HG03103 (cell line): ENCODE measurements around the gene SPAST.
"Not testable (repeated sequence)": the region's sequence is repeated elsewhere in the genome, so short reads cannot be mapped to it uniquely, and the experiment has no call there.

Experiments
- ATAC-seq: cut with Tn5 transposase; IDR thresholded peaks from one replicate; pipeline ENCODE4 v1.9.1; 2021; ENCODE audit warnings: low read depth; ENCODE audit not compliant: unreplicated experiment

SPAST gene, protein sequence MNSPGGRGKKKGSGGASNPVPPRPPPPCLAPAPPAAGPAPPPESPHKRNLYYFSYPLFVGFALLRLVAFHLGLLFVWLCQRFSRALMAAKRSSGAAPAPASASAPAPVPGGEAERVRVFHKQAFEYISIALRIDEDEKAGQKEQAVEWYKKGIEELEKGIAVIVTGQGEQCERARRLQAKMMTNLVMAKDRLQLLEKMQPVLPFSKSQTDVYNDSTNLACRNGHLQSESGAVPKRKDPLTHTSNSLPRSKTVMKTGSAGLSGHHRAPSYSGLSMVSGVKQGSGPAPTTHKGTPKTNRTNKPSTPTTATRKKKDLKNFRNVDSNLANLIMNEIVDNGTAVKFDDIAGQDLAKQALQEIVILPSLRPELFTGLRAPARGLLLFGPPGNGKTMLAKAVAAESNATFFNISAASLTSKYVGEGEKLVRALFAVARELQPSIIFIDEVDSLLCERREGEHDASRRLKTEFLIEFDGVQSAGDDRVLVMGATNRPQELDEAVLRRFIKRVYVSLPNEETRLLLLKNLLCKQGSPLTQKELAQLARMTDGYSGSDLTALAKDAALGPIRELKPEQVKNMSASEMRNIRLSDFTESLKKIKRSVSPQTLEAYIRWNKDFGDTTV

DNA sequence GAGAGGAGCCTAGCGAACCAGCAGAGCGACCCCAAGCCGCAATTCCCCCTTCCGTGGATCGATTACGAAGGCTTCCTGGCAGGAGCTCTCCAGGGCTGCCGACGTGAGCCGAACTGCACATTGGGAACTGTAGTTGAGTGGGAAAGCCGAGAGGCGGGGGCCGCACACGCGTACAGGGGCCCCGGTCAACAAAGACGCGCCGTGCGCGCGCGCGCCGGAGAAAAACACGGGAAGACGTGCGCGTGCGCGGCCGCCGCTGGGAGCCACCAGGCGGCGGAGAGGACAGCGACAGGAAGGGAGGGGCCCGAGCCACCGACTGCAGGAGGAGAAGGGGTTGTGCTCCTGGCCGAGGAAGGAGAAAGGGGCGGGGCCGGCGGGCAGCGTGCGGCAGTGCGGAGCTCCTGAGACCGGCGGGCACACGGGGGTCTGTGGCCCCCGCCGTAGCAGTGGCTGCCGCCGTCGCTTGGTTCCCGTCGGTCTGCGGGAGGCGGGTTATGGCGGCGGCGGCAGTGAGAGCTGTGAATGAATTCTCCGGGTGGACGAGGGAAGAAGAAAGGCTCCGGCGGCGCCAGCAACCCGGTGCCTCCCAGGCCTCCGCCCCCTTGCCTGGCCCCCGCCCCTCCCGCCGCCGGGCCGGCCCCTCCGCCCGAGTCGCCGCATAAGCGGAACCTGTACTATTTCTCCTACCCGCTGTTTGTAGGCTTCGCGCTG lies at the start of gene SPAST:
Gene SPAST (plus strand): TSS at position 247 of the 711 bp plus-strand sequence. CDS start 276 bp downstream, at position 523.
- peak; percentile 92 for ATAC-seq

DNA sequence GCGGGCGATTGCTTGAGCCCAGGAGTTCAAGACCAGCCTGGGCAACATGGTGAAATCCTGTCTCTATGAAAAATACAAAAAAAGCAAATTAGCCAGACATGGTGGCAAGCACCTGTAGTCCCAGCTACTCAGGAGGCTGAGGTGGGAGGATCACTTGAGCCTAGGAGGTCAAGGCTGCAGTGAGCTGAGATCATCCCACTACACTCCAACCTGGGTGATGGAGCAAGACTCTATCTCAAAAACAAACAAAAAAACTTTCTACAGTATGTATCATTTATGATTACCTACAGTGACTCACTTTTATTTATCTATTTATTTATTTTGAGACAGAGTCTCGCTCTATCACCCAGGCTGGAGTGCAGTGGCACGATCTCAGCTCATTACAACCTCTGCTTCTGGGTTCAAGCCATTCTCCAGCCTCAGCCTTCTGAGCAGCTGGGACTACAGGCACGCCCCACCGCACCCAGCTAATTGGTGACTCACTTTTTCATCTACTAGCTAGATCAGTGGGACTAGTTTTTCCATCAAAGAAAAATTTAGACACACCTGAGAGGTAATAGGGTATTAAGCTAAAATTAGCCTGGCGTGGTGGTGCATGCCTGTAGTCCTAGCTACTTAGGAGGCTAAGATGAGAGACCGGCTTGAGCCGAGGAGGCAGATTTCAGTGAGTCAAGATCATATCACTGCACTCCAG lies 44.4 kb upstream of the SPAST start:
- not testable (repeated sequence) for ATAC-seq

DNA sequence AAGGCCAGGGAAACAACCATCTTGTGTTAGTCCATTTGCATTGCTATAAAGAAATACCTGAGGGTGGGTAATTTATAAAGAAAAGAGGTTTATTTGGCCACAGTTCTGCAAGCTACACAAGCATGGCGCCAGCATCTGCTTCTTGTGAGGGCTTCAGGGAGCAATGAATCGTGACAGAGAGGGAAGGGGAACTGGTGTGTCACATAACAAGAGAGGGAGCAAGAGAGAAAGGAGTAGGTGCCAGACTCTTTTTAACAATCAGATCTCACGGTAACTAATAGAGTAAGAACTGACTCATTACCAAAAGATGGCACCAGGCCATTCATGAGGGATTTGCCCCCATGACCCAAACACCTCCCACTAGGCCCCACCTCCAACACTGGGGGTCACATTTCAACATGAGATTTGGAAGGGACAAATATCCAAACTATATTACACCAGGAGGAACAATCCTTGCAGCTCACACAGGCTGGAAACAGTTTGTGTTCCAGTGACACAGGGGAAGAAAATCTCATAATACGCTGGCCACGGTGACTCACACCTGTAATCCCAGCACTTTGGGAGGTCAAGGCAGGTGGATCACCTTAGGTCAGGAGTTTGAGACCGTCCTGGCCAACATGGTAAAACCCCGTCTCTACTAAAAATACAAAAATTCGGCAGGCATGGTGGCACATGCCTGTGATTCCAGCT lies 29.0 kb upstream of the SPAST start:
- not testable (repeated sequence) for ATAC-seq

DNA sequence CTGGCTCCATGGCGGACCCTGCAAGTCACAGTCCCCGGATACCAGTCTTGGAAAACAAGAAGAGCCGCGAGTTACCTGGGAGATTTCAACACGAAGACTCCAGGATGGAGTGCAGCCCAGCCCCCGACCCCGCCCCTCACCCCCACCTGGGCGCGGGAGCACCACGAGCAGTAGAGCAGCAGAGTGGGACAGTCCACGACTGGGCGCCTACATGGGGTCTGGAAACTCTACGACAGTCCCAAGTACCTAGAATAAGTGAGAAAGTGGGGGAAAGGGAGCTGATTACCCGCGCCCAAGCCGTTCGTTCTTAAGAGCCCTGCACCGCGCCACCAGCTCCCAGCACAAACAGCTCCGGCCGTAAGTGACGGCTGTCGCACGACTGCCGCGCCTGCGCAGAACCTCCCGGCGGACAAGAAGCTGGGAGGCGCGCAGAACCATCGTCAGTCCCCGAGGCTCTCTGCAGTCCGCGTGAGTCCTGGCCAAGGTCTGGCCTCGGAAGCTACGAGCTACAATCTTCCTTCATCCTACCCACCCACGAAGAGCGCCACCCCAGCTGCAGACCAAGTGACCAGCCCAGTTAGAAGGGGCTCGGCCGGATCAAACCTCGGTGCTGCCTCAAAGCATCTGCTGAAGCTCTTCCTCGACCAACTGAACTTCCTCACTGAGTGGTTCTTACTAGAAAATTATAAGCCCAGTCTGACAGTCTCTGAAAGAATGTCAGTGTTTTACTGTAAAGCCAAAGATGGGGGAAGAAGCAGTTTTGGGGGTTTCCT lies 23.7 kb upstream of the SPAST start, which contains the start of gene DPY30:
Gene DPY30 (minus strand): TSS at position 359 of the 773 bp plus-strand sequence. CDS start 349 bp downstream, at position 10.
- ATAC-seq, result peak; percentile 84

DNA sequence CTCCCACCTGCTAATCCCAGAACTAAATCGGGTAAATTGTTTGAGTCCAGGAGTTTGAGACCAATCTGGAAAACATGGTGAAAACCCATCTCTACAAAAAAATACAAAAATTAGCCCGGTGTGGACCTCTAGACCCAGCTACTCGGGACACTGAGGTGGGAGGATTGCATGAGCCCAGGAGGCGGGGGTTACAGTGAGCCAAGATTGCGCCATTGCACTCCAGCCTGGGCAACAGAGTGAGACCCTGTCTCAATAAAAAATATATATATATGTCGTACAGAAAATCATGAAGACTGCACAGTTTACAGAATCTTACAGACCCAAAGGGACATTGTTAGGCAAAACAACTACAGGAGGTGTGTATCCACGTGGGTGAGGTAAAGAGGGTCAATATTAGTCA lies 19.8 kb upstream of the SPAST start:
- no peak for ATAC-seq

DNA sequence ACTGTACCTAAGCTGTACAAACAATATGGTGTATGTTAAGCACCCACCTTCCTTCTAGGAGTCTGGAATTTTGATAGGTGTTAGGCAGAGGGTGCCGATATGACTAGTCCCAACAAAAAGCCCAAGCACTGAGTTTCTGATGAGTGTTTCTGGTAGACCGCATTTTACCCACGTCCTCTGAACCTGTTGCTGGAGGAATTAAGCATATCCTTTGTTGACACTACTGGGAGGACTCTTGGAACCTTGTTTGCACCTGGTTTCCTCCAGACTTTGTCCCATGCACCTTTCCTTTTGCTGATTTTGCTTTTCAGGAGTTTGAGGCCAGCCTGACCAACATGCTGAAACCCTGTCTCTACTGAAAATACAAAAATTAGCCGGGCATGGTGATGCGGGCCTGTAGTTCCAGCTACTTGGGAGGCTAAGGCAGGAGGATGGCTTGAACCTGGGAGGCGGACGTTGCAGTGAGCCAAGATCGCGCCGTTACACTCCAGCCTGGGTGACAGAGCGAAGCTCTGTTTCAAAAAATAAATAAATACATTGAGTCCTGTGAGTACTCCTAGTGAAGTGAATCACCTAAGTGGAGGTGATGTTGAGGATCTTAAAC lies 11.4 kb upstream of the SPAST start:
- no peak for ATAC-seq

DNA sequence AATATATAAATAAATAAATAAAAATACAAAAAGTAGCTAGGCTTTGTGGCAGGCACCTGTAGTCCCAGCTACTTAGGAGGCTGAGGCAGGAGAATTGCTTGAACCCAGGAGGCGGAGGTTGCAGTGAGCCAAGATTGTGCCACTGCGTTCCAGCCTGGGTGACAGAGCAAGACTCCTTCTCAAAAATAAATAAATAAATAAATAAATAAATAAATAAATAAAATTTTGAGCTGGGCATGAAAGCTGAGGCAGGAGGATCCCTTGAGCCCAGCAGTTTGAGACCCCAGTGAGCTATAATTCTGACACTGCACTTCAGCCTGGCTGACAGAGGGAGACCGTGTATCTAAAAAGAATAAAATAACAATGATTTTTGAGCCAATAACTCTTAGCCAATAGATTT lies 8.8 kb upstream of the SPAST start:
- not testable (repeated sequence) for ATAC-seq

DNA sequence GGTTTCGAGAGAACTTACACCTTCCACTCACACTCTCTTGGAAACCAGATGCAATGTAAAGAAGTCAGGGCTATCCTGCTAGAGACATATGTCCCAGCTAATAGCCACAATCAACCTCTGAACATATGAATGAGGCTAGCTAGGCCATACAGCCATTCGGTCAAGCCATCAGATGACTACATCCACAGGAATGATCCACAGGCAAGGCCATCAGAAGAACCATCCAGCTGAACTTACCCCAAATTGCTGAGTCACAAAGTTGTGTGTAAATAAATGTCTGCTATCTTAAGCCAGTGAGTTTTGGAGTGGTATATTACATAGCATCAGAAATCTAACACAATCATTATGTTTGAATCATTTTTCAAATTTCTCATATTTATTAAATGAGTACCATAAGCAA lies 5.2 kb upstream of the SPAST start:
- ATAC-seq, result no peak

DNA sequence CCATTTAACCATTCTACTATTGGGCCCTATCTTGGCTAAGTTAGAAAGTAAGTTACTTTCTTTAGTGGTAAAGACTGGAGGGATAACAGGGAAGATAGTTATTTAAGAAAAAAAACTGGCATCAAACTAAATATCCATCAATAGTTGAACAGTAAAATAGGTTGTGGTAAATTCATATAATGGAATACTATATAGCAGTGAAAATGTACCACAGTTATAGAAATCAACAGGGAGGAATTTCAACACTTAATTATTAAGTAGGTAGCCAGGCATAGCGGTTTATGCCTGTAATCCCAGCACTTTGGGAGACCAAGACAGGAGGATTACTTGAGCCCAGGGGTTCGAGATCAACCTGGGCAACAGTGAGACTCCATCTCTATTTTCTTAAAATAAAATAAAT lies 3.1 kb upstream of the SPAST start:
- ATAC-seq, result no peak

DNA sequence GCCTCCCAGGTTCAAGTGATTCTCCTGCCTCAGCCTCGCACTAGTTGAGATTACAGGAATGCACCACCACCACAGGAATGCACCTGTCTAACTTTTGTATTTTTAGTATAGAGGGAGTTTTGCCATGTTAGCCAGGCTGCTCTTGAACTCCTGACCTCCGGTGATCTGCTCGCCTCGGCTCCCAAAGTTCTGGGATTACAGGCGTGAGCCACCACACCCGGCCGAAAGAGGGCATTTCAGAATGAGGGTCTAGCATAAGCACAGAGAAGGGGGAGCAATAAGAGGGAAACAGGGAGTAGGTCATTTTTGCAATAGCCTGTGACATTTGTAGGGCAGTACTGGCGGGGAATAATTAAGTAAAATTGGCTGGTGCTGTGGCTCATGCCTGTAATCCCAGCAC lies 1.9 kb upstream of the SPAST start:
- ATAC-seq, result no peak

DNA sequence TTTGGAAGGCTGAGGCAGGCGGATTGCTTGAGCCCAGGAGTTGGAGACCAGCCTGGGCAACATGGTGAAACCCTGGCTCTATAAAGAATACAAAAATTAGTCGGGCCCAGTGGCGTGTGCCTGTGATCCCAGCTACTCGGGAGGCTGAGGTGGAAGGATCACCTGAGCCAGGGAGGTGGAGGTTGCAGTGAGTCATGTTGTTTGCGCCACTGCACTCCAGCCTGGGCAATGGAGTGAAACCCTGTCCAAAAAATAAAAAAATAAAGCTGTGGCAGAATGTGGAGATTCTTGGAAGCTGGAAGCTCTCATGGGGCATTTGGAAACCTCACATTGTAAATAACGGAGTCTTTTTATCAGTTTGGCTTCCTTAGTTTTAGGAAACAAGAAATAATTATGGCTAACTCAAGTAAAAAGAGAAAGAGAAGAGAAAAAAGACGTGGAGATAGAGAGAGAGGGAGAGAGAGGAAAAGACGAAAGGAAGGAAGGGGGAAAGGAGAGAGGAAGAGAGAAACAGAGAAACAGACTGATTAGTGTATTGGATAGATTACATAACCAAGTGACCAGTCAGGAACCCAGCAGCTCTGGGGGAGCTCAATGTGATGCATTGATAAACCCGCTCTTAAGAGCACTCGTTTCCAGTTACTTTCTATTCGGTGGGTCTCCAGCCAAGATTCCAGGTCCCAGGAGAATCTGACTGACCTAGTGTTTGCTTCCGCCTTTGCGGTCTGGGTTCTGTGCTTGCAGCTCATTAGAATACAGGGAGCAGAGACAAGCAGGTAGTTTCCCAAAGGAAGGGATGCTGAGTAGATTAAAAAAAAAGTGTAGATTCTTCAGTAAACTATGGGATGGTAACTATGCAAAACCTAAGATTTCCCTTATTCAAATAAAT lies 1.1 kb upstream of the SPAST start:
- ATAC-seq, result no peak

DNA sequence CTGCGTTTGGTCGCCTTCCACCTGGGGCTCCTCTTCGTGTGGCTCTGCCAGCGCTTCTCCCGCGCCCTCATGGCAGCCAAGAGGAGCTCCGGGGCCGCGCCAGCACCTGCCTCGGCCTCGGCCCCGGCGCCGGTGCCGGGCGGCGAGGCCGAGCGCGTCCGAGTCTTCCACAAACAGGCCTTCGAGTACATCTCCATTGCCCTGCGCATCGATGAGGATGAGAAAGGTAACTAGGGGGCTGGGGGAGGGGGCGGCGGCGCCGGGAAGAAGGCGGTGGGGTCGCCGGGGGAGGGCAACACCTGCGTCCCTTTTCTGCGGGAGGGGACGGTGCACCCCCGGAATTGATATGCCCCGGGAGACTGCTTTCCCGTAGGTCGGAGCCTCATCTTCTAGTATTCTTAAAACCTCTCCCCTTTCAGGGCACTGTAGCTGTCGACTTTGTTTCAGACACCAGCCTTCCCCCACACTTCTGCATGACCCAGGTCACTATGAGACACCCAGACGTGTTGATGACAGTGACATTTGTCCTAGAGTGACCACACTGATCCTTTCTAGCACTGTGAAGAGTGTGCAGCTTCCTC lies 755 bp downstream of the SPAST start:
- peak; percentile 3 for ATAC-seq

DNA sequence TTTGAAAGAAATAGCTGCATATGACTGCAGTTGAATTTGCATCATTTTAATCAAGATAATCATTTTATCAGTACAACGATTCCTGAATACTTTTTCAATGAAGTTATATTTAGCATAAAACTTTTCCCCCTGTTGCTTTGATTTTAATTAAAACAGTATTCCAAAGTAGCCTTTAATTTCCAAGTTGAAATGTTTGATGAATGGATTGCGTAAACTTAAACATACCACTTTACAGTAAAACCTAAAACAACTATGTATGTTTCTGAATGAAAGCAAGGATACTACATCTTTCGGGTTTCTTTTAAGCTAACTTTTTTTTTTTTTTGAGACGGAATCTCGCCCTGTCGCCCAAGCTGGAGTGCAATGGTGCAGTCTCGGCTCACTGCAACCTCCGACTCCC lies 1.4 kb downstream of the SPAST start:
- ATAC-seq, result no peak

DNA sequence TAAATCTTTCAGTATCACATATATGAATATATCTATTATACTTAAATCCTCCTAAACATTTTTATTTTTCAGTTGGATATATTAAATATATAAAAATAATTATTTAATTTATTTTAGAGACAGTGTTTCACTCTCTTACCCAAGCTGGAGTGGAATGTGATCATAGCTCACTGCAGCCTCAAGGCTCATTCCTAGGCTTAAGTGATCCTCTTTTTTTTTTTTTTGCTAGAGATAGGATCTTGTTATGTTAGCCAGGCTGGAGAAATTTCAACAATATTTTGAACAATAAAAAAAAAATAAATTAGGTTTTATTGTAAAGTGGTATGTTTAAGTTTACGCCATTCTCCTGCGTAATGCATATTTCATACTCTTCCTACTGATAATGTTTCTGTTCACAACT lies 4.2 kb downstream of the SPAST start:
- no peak for ATAC-seq

DNA sequence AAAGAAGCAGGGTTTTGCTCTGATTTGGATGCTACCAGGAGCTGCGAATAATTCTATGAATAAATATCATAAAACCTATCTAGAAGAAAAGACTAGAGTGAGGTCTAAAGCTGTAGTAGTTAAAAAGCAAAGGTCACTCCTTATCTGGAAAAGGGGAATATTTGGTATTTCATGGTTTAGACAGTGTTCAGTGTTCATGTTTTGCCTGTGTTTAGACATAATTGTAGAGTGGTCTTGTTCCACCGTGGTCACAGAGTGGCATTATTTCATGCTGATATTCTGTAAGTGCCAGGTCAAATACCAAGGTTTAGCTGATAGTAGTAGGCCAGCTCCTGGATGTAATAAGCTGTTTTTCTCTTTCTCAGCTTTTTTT lies 10.8 kb downstream of the SPAST start:
- ATAC-seq, result no peak

DNA sequence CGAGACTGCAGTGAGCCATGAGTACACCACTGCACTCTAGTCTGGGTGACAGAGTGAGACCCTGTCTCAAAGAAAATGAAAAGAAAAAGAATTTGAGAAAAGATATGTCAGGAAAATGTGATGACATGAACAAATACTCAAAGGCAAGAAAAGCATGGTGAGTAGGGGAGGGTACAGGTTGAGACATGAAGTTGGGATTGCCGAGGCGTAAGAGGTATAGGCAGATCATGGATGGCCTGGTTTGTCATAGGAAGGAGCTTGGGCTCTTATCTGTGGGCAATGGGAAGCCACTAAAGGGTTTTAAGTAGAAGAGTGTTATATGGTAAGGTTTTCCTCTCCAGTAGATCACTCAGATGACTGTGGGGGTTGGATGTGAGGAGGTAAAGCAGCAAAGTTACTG lies 32.3 kb downstream of the SPAST start:
- no peak for ATAC-seq

DNA sequence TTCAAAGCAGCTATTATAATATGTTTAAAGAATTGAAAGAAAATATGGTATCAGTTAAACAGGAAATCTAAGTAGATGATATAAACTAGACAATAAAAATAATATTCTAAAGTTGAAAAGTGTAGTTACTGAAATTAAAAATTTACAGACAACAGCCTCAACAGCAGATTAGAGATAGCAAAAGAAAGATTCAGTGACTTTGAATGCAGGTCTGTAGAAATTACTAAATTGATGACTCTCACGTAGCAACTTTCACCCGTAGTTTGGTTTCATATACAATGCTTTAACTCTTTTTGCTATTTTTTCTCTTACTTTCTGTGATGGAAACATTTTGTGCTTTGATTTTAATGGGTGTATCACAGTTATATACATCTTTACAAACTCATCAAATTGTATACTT lies 44.8 kb downstream of the SPAST start:
- no peak for ATAC-seq

DNA sequence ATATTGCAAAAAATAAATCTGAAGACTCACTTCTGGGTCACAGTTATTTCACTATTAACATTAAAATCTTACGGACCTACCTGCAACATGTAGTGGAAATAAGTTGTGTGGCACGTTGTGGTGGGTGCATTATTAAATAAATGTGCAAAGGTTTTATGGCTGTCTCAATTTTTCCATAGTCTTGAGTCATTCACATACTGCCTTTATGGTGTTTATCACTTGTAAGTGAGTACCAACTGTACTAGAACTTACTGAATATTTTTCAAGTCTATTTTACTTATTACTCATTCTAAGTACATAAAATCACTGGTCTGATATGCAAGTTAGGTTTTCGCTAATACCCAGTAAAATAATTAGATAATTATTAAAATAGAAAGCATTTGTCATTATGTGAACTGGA lies 54.7 kb downstream of the SPAST start:
- ATAC-seq, result no peak
